ENCODE data around the gene IGSF1. TPM values are rescaled to one million over a fixed set of nuclear protein-coding genes. Genes with fewer than 3 reads are reported as not detected.
A peak's percentile ranks its signal among the peaks of the same experiment; 100 is the strongest.
"Not testable (repeated sequence)": the region's sequence is repeated elsewhere in the genome, so short reads cannot be mapped to it uniquely, and the experiment has no call there.

Gene IGSF1
- polyA plus RNA-seq, 1 donor = 84.6 TPM

DNA sequence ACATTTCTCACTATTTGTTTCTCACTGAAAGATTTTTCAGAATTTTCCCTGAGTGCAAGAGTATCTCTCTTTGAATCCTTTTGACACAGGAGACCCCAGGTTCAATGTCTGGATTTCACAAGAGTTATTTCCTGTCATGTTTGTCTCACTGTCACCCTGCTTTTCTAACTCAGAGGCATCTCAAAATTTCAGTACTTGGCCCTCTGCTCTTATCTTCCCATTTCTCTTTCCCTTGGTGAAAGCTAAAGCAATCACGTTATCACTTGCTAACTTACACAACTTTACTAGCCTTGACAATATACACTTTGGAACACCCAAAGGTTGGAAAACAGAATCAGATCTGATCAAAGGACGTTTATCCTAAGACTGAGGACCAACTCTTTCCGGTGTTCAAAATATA is 17.3 kb downstream of the IGSF1 start:
- no peak for DNase-seq (ENCODE audit: low read depth)

GRCh38 chrX:131271274-131271673 is 17.8 kb downstream of the IGSF1 start:
- no peak for DNase-seq (ENCODE audit: low read depth)

GRCh38 chrX:131270080-131270479 is 19.0 kb downstream of the IGSF1 start:
- no peak for DNase-seq (ENCODE audit: low read depth)

DNA sequence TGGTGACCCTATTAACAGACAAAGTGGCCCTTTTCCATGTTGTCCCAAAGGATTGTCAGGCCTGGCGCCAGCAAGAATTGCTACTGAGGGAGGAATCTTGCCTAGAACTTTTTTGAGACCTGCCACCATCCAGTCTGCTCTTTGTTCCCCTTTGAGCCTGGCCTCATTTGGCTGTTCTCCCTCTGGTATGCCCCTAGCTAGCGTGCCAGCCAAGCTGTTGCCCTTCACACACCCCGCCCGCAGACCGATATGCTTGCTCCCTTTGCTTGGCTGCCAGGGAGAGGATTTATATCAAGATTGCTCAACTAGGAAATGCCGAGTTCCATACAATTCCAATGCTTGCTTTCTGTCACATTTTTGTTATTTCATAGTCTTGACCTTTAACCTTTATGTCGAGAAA is 24.4 kb downstream of the IGSF1 start:
- no peak for DNase-seq (ENCODE audit: low read depth)

DNA sequence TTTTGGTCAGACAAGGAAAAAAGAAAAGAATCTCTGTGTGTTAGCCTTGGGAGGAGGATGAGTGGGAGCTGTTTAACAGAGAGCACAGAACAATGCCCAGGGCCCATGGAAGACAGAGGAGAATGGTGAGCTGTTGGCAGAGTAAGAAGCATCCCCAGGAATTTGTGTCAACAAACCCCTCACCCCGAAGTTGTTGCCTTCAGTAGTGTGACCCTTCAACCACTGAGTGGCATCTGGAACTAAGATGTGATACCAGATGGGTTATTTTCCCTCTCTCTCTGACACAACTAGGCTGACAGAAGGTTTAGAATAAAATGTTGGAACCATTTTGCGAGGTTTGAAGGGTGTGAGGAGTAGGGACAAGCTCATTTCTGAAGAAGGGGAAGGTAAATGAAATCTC is 25.1 kb downstream of the IGSF1 start:
- DNase-seq (ENCODE audit: low read depth) = no peak

DNA sequence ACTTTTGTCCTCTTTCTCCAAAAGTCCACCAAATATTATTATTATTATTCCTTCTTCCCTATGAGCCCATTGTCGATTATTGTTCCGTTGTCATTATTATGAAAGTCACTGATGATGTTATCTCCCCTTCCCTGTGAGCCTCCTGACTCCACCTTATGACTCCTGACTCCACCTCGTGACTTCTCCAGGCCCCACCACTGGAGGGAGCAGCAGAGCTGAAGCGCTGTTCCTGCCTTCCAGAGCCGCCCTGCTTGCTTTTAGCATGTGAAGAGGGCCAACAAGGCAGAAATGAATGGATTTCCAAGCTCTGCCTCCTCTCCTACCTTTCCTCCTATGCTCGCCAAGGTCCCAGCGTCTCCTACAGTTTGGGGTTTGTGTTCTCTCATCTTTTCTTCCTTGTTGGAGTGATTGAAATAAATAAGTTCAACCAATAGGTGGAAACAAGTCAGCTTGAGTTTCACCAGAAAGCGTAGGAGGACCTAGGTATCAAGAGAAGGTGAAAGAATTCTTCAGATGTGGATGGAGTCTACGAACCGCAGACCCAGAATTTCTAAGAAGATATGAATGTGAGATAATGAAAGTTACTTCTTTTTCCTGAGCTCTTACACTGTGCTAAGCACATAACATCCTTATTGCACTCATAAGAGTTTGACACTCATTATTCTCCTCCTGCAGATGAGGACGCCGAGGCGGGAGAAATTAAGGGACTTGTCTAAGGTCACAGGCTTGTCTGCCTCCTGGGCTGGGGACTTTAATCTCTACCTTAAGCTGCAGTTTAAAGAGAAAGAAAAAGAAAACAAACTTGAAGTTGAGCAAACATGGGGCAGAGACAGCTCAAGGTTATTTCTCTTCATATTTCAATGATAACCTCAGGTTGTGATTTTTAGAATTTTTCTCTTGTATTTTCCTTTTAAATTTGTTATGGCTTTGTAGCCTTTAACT is 26.1 kb downstream of the IGSF1 start:
- DNase-seq (ENCODE audit: low read depth) = no peak

DNA sequence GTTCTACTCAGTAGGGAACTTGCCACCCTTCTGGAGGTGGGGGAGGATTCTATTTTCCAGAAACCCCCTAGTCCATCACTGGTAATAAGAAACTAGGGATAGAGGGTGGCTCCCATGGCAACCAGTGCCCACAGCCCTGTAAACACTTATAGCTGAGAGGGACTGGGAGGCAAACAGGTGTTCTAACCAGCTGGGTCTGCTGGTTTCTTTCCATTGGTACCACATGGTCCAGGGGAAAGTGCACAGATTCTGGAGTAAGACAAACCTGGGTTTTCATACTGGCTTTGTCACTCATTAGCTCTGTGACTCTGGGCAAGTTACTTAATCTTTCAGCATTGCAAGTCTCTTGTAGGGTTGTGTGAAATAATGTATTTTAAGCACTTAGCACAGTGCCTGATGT is 26.9 kb downstream of the IGSF1 start:
- no peak for DNase-seq (ENCODE audit: low read depth)

- no peak for DNase-seq (ENCODE audit: low read depth)
These were observed 31.7 kb downstream of the IGSF1 start for GRCh38 chrX:131257367-131257766.

DNA sequence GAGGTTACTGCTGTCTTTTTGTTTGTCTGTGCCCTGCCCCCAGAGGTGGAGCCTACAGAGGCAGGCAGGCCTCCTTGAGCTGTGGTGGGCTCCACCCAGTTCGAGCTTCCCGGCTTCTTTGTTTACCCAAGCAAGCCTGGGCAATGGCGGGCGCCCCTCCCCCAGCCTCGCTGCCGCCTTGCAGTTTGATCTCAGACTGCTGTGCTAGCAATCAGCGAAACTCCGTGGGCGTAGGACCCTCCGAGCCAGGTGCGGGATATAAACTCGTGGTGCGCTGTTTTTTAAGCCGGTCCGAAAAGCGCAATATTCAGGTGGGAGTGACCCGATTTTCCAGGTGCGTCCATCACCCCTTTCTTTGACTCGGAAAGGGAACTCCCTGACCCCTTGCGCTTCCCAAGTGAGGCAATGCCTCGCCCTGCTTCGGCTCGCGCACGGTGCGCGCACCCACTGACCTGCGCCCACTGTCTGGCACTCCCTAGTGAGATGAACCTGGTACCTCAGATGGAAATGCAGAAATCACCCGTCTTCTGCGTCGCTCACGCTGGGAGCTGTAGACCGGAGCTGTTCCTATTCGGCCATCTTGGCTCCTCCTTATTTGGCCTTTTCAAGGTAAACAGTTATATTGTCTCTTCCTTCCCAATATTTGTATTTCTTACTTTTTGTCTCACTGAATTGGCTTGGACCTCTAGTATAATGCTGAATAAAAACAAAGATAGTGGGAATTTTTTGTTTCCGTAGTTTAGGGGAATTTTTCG is 37.9 kb downstream of the IGSF1 start:
- not testable (repeated sequence) for DNase-seq (ENCODE audit: low read depth)

- no peak for DNase-seq (ENCODE audit: low read depth)
These were observed 50.0 kb downstream of the IGSF1 start for GRCh38 chrX:131239057-131239456.

DNA sequence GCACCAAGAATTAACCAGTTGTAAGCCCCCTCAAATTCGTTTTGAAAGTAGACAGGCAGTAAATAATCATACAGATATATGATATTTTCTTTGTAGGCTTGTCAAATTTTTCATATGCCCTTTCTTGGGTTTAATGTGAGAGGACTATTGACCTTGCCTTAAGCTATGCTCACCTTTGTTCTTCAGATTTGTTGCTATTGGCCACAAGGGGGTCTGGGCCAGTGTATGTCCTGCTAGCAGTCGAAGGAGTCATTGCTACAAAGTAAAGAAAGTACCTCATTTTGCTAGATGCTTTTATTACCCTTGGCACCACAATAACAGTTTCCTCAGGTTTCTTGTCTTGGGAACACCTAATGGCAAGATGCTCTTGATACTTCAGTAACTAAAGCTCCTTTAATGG is 51.7 kb downstream of the IGSF1 start:
- no peak for DNase-seq (ENCODE audit: low read depth)

- peak; percentile 14 for DNase-seq (ENCODE audit: low read depth)
These were observed 53.1 kb downstream of the IGSF1 start for GRCh38 chrX:131235768-131236545.

DNA sequence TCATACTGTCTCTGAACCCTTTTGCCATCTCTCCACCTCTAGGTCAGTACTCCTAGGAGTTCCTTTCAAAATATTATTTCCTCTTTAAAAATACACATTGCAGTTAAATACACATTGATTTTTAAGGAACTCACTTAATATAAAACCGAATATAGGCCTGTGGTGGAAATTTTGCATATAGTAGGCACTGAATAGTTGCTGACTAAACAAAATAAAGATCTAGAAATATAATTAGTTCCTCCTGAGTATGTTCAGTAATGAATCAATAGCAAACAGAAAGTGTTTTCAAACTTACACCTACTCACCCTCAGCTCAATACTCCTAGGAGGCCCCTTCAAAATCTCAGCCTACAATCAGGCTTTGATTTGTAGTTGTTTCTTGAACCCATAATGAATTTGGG is 61.5 kb downstream of the IGSF1 start:
- DNase-seq (ENCODE audit: low read depth) = no peak

GRCh38 chrX:131226591-131226990 is 62.5 kb downstream of the IGSF1 start:
- DNase-seq (ENCODE audit: low read depth) = no peak

DNA sequence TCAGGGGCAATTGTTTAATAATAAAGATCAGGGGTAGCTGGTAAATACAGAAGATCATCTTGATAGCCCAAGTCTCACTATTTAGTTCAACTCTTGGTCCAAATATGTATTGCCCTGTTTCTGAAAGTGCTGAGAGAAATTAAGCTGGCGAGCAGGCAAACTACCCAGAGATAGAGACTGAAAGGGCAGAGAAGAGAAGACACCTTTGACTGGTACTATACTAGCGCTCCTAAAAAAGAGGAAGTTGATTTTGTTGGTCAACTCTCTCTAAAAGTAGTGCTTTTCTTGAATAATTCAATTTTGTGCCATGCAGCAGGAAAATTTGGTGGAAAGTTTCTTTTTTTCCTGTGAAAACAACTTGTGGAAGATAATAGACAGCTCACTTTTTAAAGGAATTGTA is 64.0 kb downstream of the IGSF1 start:
- no peak for DNase-seq (ENCODE audit: low read depth)

Other genes starting within 250 kb of the IGSF1 start
- gene ARHGAP36, start 231.0 kb downstream of the IGSF1 start, polyA plus RNA-seq (ENCODE audit: insufficient read length) = 520 TPM

Measured in forelimb muscle (tissue), 1 donor.